HG02884 (cell line): Measurements from ENCODE around the gene PBRM1.

ENCODE experiments used
- ATAC-seq: cut with Tn5 transposase; IDR thresholded peaks from one replicate; pipeline ENCODE4 v1.9.1; 2021; ENCODE audit warnings: mild to moderate bottlenecking, moderate library complexity; ENCODE audit not compliant: unreplicated experiment

Gene PBRM1

DNA sequence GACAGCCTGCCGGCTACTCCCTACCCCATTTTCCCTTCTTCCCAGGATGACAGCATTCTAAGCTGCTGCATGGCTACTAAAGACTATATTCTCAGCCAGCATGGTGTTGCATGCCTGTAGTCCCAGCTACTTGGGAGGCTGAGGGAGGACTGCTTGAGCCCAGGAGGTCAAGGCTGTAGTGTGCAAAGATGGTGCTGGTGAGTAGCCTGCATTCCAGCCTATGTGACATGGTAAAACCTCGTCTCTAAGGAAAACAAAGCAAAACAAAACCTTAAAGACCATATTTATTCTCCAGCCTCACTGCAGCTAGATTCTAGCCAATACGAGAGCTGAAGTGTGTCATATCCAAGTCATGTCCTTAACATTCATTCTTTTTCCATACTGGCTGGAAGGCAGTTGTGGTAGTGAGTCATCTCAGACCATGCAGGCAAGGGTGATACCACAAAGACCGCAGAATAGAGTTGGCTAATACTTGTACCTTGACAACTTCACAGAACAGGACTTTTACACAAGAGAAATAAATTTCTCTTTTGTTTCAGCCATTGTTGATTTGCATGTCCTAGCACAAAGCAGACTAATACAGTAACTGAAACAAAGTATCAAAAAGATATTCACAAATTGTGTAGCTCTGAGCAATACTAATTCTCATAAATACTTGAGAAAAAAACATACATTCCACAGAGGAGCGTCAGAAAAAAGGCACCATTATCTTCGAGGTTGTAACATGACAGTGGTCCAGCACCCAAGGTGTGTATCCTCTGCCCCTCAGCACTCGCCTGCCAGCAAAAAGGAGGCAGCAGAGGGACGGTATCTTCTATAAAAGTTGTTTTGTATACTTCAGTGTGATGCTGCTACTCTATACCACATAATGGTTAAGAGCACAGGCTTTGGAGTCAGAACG, 14.8 kb downstream of the PBRM1 start:
- ATAC-seq, result peak; percentile 75

DNA sequence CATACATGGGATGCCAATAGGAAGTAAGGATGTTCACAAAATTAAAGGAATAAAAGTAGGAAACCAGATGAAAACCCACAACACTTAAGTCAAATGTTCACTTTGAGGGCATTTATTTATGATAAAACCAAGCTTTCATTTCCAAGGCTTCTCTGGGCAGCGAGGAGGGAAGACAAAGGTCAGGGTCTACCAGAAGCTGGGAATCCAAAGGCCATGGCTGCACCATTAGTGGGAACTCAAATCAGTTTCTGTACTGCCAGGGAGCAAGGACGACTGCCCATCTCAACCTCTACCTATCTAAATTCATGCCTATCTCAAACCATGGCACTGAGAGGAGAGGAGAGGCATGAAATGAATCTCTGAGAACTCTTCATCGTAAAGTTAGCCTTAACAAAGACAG, 22.6 kb downstream of the PBRM1 start:
- ATAC-seq, result no peak

DNA sequence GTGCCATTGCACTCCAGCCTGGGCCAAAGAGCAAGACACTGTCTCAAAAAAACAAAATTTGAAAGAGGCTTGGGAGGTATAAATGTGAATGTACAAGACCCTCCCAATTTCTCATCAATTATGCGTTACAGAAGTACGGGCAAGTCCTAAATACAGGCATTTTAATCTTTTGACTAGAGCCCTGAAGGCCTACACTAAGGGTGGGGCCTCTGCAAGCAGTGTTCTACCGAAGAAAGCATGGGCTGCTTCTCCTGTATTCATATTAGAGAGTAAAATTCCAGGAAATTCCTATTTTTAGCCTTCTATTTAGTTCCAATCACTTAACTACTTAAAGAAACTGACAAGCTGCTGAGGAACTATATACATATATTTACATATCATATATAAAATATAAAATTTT, 25.7 kb downstream of the PBRM1 start:
- no peak for ATAC-seq

DNA sequence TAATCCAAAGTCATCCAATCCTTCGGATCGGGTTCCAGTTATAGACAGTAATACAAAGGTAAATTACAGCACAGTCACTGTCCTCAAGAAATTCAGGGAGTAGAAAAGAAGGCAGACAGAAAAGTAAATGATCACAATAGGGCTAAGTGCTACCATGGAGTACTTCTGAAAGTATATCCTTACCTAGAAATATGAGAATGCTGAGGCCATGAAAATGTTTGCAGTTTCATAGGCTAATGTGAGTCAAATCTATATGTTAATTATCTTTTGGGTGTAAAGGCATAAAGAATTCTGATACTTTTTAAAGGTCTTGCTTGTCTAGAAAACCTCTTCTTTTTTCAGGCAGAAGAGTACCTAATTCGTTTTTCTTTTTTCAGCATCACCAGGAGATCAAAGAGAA, 29.8 kb downstream of the PBRM1 start:
- ATAC-seq, result no peak

DNA sequence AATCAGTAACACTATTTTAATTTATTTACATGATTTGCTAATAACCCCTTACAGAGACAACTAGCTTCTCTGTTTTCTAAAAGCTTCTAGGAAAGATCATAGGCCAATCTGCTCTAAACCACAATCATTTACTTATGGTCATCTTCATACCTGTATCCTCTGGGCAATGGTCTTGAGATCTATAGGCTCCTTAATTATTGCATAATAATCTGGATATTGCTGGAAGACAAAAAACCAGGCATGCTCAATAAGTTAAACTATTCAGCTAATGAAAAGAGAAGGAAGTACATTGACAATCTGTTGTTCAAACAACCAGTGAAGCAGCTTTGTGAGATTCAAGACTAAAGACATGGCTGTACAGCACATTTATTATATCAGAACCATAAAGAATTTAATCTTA, 34.1 kb downstream of the PBRM1 start:
- no peak for ATAC-seq

DNA sequence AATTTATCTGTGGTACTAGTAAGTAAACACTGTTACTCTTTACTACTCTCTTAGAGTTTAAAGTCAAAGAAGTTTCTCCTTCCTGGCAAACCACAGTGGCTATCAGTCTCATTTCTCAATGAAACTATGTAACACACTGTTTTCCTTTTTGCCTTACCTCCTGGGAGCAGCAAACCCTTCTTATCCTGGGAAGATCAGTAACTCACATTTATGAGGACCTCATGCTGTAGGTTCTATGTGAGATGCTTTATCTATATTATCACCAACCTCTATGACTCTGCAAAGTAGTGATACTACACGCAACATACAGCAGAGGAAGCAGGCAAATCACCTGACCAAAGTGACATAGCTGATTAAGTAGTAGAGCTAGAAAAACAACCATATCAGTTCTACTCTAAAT, 35.3 kb downstream of the PBRM1 start:
- no peak for ATAC-seq

DNA sequence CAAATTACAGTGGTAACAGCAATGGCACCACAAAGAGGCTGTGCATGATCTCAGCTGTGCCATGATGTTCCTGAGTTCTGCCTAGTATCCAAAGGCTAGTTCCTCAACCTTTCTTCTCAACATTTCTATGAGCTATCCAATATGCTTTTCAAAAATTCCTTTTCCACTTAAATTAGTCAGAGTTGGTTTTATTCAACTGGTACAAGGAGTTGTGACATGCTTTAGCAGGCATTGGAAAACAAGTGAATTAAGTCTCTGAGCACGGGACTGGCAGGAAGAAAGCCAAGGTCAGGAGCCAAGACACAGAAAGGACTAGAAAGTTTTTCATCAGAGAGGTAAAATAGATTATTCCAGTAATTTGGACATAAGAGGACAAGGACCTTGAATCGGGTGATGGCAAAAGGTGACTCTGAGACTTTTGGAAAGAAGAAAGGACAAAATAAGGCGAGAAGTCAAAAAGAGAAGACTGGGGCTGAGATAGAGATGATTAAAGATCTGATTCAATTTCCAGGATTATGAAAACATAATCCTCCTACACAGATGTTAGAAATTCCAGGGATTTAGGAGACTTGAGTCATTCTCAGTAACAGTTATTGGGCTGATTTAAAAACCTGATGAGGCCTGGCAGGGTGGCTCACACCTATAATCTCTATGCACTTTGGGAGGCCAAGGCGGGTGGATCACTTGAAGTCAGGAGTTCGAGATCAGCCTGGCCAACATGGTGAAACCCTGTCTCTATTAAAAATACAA, 36.1 kb downstream of the PBRM1 start:
- ATAC-seq, result no peak

DNA sequence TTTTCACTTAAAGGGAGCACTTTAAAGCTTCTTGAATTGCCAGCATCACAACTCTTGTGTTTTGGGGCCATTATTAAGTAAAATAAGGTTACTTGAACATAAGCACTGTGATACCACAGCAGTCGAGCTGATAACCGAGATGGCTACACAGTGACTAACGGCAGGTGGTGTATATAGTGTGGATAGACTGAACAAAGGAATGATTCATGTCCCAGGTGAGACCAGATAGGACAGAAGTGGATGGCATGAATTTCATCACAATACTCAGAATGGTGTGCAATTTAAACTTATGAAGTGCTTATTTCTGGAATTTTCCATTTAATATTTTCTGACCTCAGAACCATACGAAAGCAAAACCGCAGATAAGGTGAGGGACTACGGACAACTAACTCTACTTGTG, 40.2 kb downstream of the PBRM1 start:
- ATAC-seq, result no peak

DNA sequence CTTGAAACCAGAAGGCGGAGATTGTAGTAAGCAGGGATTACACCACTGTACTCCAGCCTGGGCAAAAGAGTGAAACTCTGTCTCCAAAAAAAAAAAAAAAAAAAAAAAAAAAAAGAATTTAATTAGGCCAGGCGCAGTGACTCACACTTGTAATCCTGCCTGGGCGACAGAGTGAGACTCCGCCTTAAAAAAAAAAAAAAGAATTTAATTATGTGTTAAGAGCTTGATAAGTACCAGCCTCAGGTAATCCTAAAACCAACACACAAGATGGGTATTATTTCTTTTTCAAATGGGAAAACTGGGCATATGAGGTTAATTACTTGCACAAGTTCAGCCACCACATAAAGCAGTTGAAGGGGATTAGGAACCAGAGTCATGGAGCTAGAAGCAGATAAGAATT, 49.0 kb downstream of the PBRM1 start:
- no peak for ATAC-seq

DNA sequence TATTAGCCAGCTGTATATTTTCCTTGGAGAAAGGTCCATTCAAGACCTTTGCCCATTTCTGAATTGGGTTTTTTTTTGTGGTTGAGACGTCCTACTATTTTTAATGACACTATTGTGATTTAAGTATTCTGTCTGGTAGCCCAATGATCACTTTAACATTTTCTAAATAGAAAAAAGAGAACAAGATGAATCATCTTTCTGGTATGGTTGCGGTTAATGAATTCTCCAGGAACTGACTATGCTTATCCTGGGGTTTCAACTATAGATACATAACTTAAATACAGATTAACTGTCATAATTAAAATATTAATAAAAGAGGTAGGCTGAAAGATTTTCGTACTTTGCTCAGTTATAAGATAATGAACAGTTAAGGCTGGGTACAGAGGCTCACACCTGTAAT, 51.9 kb downstream of the PBRM1 start:
- ATAC-seq, result no peak

DNA sequence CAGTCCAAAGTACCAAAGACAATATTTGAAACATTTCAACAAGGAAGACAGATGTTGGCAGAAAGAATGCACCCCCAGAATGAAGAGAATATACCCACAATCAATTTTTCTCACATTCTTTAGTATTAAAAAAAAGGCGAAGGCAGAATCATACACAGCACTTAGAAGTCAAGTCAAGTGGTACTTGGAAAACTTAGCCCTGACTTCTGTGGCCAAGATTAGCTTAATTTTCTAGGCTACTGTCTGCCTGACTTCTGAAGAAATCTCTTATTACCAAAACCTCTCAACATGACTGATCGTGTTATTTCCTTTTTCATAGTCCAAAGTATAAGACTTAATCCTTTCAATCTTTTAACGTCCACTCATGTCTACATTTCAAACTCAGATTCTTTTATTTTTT, 60.7 kb downstream of the PBRM1 start:
- no peak for ATAC-seq

DNA sequence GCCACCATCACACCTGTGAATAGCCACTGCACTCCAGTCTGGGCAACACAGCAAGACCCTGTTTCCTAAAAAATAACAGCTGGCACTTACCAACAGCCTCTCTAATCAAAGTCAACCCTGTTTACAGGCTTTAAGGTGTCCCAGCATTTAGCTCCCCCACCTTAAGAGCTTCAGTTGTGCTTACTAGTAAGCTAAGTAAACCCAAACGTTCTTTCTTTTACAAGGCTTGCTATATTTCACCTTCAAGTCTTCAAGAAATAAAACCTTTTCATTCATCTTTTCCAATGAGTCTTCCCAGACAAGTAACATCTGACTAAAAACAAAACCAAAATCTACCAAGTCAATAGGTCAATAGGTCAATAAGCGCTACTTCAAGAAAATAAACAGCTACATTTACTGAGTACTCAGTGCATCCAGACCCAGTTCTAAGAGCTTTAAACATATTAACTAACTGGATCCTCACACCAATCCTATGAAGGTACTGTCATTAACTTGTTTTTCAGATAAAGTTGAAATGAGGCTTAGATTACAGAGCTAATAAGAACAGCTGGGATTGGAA, 62.4 kb downstream of the PBRM1 start:
- ATAC-seq, result no peak

DNA sequence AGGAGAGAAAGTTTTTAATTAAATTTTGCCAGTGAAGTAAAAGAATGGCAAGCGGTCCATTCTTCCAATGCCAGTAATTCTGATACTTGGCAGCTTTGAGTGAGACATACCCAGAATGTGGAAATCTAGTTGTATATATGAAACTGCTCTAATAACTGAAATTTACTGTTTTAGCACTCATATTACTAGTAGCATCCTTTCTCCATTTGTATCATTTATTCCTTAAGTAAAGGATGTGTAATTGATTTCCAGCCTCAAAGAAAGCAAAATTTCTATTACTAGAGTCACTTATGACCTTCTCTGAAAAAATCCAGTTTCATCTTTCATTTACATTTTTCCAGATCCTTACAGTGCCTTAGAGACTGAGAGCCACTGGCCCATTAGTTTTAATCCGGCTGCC, 65.1 kb downstream of the PBRM1 start:
- ATAC-seq, result no peak

DNA sequence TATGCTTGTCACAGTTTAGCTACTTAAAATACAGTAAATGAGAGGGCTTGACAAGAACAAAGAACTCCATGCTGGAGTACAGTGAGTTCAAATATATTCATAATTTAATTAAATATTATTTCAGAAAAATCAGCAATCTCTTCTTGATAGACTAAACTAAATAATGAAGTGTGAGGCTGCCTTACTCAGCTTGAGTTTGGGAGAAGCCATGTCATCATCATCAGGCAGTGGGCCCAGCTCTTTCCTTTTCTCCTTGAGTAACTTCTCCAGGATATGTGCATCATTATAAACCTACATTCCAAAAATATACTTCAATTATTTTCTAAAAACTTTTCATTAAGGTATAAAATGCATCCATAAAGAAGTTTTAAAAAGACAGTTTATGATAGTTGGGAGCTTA, 70.5 kb downstream of the PBRM1 start:
- no peak for ATAC-seq

DNA sequence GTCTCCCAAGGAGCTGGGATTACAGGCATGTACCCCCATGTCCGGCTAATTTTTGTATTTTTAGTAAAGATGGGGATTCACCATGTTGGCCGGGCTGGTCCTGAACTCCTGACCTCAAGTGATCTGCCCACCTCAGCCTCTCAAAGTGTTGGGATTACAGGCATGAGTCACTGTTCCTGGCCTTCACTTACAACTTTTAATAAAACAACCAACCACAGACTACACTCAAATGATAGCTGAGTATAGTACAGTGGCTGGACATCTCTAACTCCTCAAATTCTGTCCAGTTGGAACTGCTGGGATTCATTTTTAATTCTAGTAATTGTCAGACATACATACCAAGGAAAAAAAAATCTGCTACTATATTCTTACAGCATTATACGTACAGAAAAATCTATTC, 71.0 kb downstream of the PBRM1 start:
- no peak for ATAC-seq

DNA sequence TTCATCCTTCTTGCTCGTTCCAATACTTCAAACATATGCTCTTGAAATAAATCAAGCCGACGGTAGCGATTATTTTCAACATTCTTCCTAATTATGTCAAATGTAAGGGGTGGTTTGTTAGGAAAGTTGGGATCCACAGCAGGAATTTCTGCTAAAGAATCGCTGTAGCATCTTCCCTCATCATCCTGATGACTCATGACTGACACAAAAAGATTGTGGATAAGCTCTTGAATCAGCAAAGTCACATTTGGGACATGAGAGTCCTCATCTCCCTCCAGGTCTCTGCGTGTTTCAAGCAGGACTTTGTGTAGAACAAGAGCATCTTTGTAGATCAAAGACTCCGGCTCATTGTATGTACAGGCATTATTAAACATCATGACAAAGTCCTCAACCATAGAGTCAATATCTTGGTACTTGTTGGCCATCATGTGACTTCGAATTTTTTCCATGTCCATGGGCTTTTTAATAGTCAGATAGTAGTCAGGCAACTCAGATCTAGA, 76.3 kb downstream of the PBRM1 start:
- no peak for ATAC-seq

DNA sequence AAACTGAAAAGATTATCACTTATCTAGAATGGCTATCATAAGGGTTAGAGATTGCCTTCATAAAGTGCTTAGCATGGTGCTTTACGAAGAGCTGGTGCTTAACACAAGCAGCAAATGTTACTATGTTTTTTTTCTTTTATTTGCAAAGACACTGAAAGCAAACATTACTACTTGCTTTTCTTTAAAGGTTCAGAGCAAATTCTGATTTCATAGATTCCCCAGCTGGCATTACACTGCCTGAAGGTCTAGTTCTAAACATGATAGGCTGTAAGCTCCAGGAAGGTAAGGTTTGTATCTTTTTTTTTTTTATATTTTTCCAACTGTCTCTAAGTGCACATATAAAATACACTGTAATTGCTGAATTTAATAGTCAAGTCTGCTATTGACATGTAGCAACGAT, 77.4 kb downstream of the PBRM1 start:
- no peak for ATAC-seq

DNA sequence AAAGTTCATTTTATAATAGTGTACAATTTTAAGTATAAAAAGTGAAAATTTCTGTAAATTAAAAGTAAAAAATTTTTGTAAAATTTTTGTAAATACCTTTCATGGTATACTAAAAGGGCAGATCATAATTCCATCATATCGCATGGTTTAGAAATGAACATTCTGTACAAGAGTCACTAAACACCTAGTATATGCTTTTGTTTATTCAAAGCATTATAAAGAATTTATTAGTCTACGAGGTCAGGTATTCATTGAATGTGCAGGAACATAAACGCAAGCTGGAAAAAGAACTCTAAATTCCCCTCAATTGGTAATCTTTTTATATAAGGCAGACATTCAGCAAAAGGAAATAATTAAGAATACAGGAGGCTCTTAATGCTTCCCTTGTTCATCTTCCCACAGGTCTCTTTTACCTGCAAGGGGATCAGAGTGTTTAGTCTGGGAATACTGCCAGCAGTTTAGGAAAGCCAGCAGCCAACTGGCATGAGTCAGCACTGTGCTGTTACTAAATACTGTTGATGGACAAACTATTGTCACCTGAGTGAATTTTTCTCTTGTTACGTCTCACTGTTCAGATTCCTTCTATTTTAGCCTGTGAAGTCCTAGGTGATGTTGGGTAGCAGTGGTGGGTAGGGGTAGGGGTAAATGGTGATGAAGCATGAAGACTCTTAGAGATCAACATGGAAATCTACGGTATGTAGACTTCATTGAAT, 79.2 kb downstream of the PBRM1 start:
- ATAC-seq, result no peak

DNA sequence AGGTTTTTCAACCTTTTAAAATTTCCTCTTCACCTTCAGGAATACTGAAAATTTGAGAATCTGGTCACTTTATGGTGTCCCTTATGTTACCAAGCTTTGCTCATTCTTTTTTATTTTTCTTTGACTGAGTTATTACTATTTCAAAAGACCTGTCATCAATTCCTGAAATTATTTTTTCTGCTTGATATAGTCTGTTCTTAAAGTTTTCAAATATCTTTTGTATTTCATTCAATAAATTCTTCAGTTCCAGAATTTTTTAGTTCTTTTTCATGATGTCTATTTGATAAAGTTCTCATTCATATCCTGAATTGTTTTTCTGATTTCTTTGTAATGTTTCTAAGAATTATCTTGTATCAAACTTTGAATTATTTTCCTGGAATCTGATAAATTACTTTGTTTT, 85.5 kb downstream of the PBRM1 start:
- no peak for ATAC-seq

DNA sequence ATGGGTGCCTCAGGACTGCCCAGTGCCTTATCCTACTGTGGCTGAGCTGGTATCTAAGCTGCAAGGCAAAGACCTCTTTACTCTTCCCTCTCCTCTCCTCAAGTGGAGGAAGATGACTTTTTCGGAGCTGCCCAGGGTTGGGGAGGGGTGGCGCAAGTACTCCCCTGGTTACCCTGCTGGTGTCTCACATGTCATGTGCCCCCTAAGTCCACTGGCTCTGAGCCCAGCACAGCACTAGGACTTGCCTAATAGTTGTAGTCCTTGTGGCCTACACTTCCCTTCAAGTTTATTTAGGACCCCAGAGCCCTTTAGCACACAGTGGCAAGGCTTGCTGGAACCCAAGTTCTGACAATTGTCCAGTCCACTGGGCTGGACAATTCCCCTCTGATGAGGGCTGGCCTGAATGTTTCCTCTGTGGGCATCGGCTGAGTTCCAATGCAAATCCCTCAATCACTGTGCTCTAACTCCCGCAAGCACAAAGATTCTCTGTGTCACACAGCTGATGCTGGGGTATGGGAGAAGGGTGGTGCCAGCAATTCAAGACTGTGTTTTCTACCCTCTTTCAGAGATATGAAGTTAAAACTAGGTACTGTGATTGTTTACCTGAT, 89.0 kb downstream of the PBRM1 start:
- ATAC-seq, result no peak

DNA sequence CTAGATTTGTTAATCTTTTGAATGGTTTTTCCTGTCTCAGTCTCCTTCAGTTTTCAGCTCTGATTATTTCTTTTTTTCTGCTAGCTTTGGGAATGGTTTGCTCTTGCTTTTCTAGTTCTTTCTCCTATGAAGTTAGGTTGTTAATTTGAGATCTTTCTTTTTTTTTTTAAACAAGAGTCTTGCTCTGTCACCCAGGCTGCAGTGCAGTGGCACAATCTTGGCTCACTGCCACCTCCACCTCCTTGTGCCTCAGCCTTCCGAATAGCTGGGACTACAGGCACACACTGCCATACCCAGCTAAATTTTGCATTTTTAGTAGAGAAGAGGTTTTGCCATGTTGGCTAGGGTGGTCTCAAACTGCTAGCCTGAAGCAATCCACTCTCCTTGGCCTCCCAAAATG, 92.6 kb downstream of the PBRM1 start:
- ATAC-seq, result no peak
